Activated naive CD8-positive, alpha-beta T cell treated with anti-CD3 and anti-CD28 coated beads, Interleukin-2, amount 10 ng/mL, durations not matched to agents 7 days and 5 days (primary cell): ENCODE results near the gene CPHXL2. TPM values are rescaled to one million over a fixed set of nuclear protein-coding genes. Genes with fewer than 3 reads are reported as not detected.

ENCODE experiments used
- ATAC-seq: fragments of 150-1000 bp; cut with Tn5 transposase; one replicate; pipeline ENCODE4 v1.10.0; 2021; ENCODE audit warnings: low read depth, moderate library complexity
- POLR2A ChIA-PET: fragments of 350-600 bp; sonication (Branson Sonifier 250); formaldehyde crosslinking; loops from one replicate; lab custom pipeline; 2021; ENCODE audit warnings: antibody characterized with exemption; lab: Charles Lee
- DNase-seq: peaks from one replicate; pipeline ENCODE4 v3.0.0; 2021
- H3K27ac Mint-ChIP-seq: one replicate; pipeline ENCODE4 v1.8.0; 2022; ENCODE audit warnings: mild to moderate bottlenecking, mixed read lengths
- H3K27me3 Mint-ChIP-seq: one replicate; pipeline ENCODE4 v1.8.0; 2022; ENCODE audit warnings: mild to moderate bottlenecking, moderate library complexity, mixed read lengths
- H3K36me3 Mint-ChIP-seq: one replicate; pipeline ENCODE4 v1.8.0; 2021; ENCODE audit warnings: mild to moderate bottlenecking, mixed read lengths
- H3K4me1 Mint-ChIP-seq: one replicate; pipeline ENCODE4 v1.8.0; 2021; ENCODE audit warnings: mixed read lengths
- H3K4me3 Mint-ChIP-seq: one replicate; pipeline ENCODE4 v1.8.0; 2022; ENCODE audit warnings: mild to moderate bottlenecking, moderate library complexity, mixed read lengths
- H3K9me3 Mint-ChIP-seq: one replicate; pipeline ENCODE4 v1.8.0; 2021; ENCODE audit warnings: mixed read lengths
- total RNA-seq, 2 experiments: library from RNA; stranded (reverse); gene quantifications; one replicate each; pipeline ENCODE4 v1.2.3, GENCODE V29; 2021

The CPHXL2 gene
- total RNA-seq, 2 experiments from 2014 or later: not detected

GRCh38 chr16:75660726-75661302 lies 16.0 kb downstream of the CPHXL2 start:
- POLR2A ChIA-PET: interaction anchor here (3.1 kb wide), 1 partner anchor 12 kb away, joined by 16 read pairs; the partner anchor contains the start of genes KARS1 and TERF2IP
- no peak overlapping the region for H3K27ac Mint-ChIP-seq
- no peaks in the 10 kb centered on the region for H3K9me3 Mint-ChIP-seq
- H3K27me3 Mint-ChIP-seq: no peaks in the 10 kb centered on the region
- peaks cover 4% of the 10 kb centered on the region for H3K4me1 Mint-ChIP-seq
- no peak for DNase-seq
- H3K4me3 Mint-ChIP-seq: no peak overlapping the region
- ATAC-seq: no peak
- H3K36me3 Mint-ChIP-seq: peaks cover 22% of the 10 kb centered on the region

- DNase-seq: no peak
- no peaks in the 10 kb centered on the region for H3K27me3 Mint-ChIP-seq
- H3K9me3 Mint-ChIP-seq: no peaks in the 10 kb centered on the region
- POLR2A ChIA-PET: interaction anchor here (1.1 to 3.1 kb wide), 2 partner anchors 12 to 17 kb away, joined by 3 to 16 read pairs; partner anchors contain the start of genes KARS1 and TERF2IP
- peaks cover 4% of the 10 kb centered on the region for H3K4me1 Mint-ChIP-seq
- H3K27ac Mint-ChIP-seq: no peak overlapping the region
- H3K36me3 Mint-ChIP-seq: peaks cover 24% of the 10 kb centered on the region
- no peak overlapping the region for H3K4me3 Mint-ChIP-seq
- no peak for ATAC-seq
Observed at GRCh38 chr16:75660321-75660720, 16.5 kb downstream of the CPHXL2 start.

GRCh38 chr16:75658175-75658574 lies 18.6 kb downstream of the CPHXL2 start:
- Mint-ChIP-seq H3K27me3 (no peaks in the 10 kb centered on the region), H3K4me3 (no peak overlapping the region), H3K27ac (peak overlapping the region; percentile 25), H3K36me3 (peaks cover 30% of the 10 kb centered on the region), H3K4me1 (peaks cover 14% of the 10 kb centered on the region), H3K9me3 (no peaks in the 10 kb centered on the region)
- DNase-seq (no peak), ATAC-seq (no peak)
- POLR2A ChIA-PET: interaction anchor here (3.1 kb wide), 1 partner anchor 10 kb away, joined by 16 read pairs; the partner anchor contains the start of genes KARS1 and TERF2IP

GRCh38 chr16:75653922-75654321 lies 22.9 kb downstream of the CPHXL2 start:
- Mint-ChIP-seq H3K27me3 (no peaks in the 10 kb centered on the region), H3K4me3 (no peak overlapping the region), H3K36me3 (peaks cover 39% of the 10 kb centered on the region), H3K9me3 (no peaks in the 10 kb centered on the region), H3K27ac (peak overlapping the region; percentile 18), H3K4me1 (peaks cover 42% of the 10 kb centered on the region)
- POLR2A ChIA-PET: interaction anchor here (0.6 kb wide), 1 partner anchor 94 kb away, joined by 3 read pairs; no protein-coding TSS in a partner anchor
- no peak for ATAC-seq
- no peak for DNase-seq

- H3K27me3 Mint-ChIP-seq: no peaks in the 10 kb centered on the region
- POLR2A ChIA-PET: interaction anchor here (0.5 to 4.4 kb wide), 21 partner anchors 11 to 1565 kb away, joined by 3 to 95 read pairs (median 5); partner anchors contain the start of genes ADAT1, CFDP1, GABARAPL2 and MON1B
- H3K4me3 Mint-ChIP-seq: peak overlapping the region; percentile 86
- ATAC-seq (peak; percentile 15), DNase-seq (peak; percentile 88)
- peaks cover 56% of the 10 kb centered on the region for H3K4me1 Mint-ChIP-seq
- H3K36me3 Mint-ChIP-seq: peaks cover 18% of the 10 kb centered on the region
- peak overlapping the region; percentile 98 for H3K27ac Mint-ChIP-seq
- no peaks in the 10 kb centered on the region for H3K9me3 Mint-ChIP-seq
Observed at GRCh38 chr16:75648265-75649076, 28.3 kb downstream of the CPHXL2 start.

GRCh38 chr16:75647492-75648264 lies 29.1 kb downstream of the CPHXL2 start, which contains the start of the genes KARS1 and TERF2IP:
Gene KARS1 (minus strand): TSS chr16:75647665. CDS start chr16:75647639, 26 bp downstream.
Gene TERF2IP (plus strand): TSS chr16:75647773. CDS start chr16:75647883, 110 bp downstream.
- POLR2A ChIA-PET: interaction anchor here (0.5 to 4.4 kb wide), 27 partner anchors 8 to 1565 kb away, joined by 3 to 95 read pairs (median 5); partner anchors contain the start of genes ADAT1, CFDP1, GABARAPL2 and MON1B
- H3K4me3 Mint-ChIP-seq: peak within 1 kb of the TSS; percentile 99
- ATAC-seq (peak; percentile 93), DNase-seq (peak; percentile 95)
- H3K27ac Mint-ChIP-seq: peak within 1 kb of the TSS; percentile 98
- no peaks in the 10 kb centered on the region for H3K9me3 Mint-ChIP-seq
- H3K27me3 Mint-ChIP-seq: no peaks in the 10 kb centered on the region
- peaks cover 53% of the 10 kb centered on the region for H3K4me1 Mint-ChIP-seq
- peaks cover 16% of the 10 kb centered on the region for H3K36me3 Mint-ChIP-seq

- ATAC-seq: peak; percentile 16
- POLR2A ChIA-PET: interaction anchor here (0.6 to 4.4 kb wide), 22 partner anchors 9 to 1566 kb away, joined by 3 to 95 read pairs (median 4); partner anchors contain the start of genes ADAT1, CFDP1, GABARAPL2 and MON1B
- DNase-seq: no peak
- Mint-ChIP-seq H3K27me3 (no peaks in the 10 kb centered on the region), H3K36me3 (peaks cover 16% of the 10 kb centered on the region), H3K9me3 (no peaks in the 10 kb centered on the region), H3K27ac (peak overlapping the region; percentile 98), H3K4me1 (peaks cover 50% of the 10 kb centered on the region), H3K4me3 (peak overlapping the region; percentile 99)
Observed at GRCh38 chr16:75647112-75647491, 29.7 kb downstream of the CPHXL2 start.

GRCh38 chr16:75644240-75645012 lies 32.4 kb downstream of the CPHXL2 start:
- Mint-ChIP-seq H3K4me1 (peaks cover 35% of the 10 kb centered on the region), H3K9me3 (no peaks in the 10 kb centered on the region), H3K36me3 (peaks cover 20% of the 10 kb centered on the region), H3K27ac (peak overlapping the region; percentile 84), H3K27me3 (no peaks in the 10 kb centered on the region), H3K4me3 (peak overlapping the region; percentile 78)
- ATAC-seq: no peak
- POLR2A ChIA-PET: interaction anchor here (1.1 kb wide), 1 partner anchor 22 kb away, joined by 6 read pairs; the partner anchor contains the start of gene ADAT1
- no peak for DNase-seq

- Mint-ChIP-seq H3K27me3 (no peaks in the 10 kb centered on the region), H3K4me3 (no peak overlapping the region), H3K36me3 (peaks cover 39% of the 10 kb centered on the region), H3K4me1 (peaks cover 35% of the 10 kb centered on the region), H3K27ac (no peak overlapping the region), H3K9me3 (no peaks in the 10 kb centered on the region)
- DNase-seq (no peak), ATAC-seq (no peak)
- POLR2A ChIA-PET: no interaction called here
Observed at GRCh38 chr16:75640598-75640997, 36.2 kb downstream of the CPHXL2 start.

GRCh38 chr16:75635036-75635435 lies 41.8 kb downstream of the CPHXL2 start:
- POLR2A ChIA-PET: no interaction called here
- Mint-ChIP-seq H3K27ac (no peak overlapping the region), H3K27me3 (no peaks in the 10 kb centered on the region), H3K9me3 (no peaks in the 10 kb centered on the region), H3K36me3 (peaks cover 48% of the 10 kb centered on the region), H3K4me3 (no peak overlapping the region), H3K4me1 (peaks cover 17% of the 10 kb centered on the region)
- no peak for ATAC-seq
- no peak for DNase-seq

GRCh38 chr16:75632857-75633256 lies 44.0 kb downstream of the CPHXL2 start:
- no peak overlapping the region for H3K27ac Mint-ChIP-seq
- no peak overlapping the region for H3K4me3 Mint-ChIP-seq
- POLR2A ChIA-PET: interaction anchor here (0.7 to 1.1 kb wide), 3 partner anchors 10 to 124 kb away, joined by 3 to 5 read pairs (median 4); partner anchors contain the start of genes ADAT1, KARS1 and TERF2IP
- H3K27me3 Mint-ChIP-seq: no peaks in the 10 kb centered on the region
- DNase-seq: no peak
- no peaks in the 10 kb centered on the region for H3K9me3 Mint-ChIP-seq
- H3K4me1 Mint-ChIP-seq: peaks cover 25% of the 10 kb centered on the region
- no peak for ATAC-seq
- peaks cover 52% of the 10 kb centered on the region for H3K36me3 Mint-ChIP-seq

- Mint-ChIP-seq H3K9me3 (no peaks in the 10 kb centered on the region), H3K4me1 (peaks cover 32% of the 10 kb centered on the region), H3K4me3 (no peak overlapping the region), H3K27ac (peak overlapping the region; percentile 12), H3K36me3 (peaks cover 53% of the 10 kb centered on the region), H3K27me3 (no peaks in the 10 kb centered on the region)
- no peak for ATAC-seq
- POLR2A ChIA-PET: interaction anchor here (1.0 to 2.2 kb wide), 2 partner anchors 18 to 63 kb away, joined by 3 to 13 read pairs; partner anchors contain the start of genes KARS1 and TERF2IP
- DNase-seq: no peak
Observed at GRCh38 chr16:75630052-75630451, 46.8 kb downstream of the CPHXL2 start.
